NCI-H2227 (cell line): ENCODE measurements around the gene SNRPN.
"Not testable (repeated sequence)": the region's sequence is repeated elsewhere in the genome, so short reads cannot be mapped to it uniquely, and the experiment has no call there.

Experiments
- DNase-seq: peaks from one replicate; lab custom pipeline; 2025; ENCODE audit not compliant: unreplicated experiment; lab: John Stamatoyannopoulos, UW

The SNRPN gene

DNA sequence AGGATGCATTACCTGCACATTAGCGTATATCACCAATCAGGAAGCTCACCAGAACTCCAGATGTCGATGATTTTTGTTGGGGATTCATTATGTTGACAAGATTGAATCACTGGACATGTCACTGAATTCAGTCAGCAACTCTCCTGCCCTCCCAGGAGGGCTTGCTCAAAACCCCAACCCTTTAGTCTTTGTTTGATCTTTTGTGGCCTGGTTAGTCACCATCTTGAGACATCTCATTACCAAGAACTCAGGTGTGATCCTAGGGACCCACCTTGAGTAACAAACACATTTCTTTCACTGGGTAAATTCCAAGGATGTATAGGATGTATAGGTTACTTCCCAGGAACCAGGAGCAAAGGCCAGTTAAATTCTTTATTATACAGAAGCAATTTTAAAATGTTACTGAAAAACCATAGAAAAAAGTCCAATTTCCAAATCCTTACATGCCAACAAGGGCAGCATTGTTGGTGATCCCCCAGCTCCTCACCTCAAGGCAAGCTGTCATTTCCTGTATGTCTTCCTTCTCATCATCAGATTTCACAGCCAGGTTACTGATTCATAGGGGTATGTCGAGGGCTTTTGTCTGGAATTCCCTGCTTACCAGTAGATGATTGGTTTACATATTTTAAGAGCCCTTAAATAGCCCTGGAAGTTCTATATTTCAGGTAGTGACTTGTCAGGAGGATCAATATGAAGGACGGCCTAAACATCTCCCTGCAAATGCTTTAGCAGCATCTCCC is 11.7 kb downstream of the SNRPN start:
- DNase-seq, result no peak

GRCh38 chr15:24971052-24971451 is 16.3 kb downstream of the SNRPN start:
- DNase-seq, result no peak

DNA sequence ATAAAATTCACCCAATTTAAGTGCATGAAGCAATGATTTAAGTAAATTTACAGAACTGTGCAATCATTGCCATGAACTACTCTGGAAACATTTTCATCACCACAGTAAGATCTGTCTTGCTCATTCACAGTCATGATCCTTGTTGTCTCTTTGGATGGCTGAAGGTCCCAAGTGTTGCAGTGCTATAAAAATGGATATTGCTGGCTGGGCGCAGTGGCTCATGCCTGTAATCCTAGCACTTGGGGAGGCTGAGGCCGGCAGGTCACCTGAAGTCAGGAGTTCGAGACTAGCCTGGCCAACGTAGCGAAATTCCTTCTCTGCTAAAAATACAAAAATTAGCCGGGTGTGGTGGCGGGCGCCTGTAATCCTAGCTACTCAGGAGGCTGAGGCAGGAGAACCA is 17.0 kb downstream of the SNRPN start:
- no peak for DNase-seq

DNA sequence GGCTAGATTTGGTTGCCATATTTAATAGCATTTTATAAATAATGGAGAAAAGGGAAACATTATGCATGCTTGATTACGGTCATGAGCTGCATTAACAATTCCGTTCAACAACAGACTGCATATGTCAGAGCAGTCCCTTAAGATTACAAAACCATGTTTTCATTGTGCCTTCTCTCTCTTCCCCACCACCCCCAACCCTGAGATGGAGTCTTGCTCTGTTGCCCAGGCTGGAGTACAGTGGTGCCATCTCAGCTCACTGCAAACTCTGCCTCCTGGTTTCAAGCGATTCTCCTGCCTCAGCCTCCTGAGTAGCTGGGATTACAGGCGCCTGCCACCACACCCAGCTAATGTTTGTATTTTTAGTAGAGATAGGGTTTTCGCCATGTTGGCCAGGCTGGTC is 17.9 kb downstream of the SNRPN start:
- DNase-seq, result not testable (repeated sequence)

DNA sequence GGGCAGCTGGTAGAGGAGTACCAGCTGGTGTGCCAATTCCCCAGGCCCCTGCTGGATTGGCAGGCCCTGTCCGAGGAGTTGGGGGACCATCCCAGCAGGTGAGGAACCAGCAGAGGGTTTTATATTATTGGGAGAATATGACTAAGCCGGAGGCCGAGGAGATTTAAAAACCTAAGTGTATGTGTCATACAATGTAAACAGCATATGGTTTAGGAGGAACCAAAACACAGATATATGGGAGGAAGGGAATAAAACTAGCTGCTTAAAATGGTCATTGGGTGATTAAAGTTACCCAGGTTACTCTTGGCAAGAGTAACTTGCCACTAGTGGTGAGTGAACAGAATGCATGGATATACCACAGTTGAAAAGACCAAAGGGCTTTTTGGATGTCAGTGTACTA is 22.1 kb downstream of the SNRPN start:
- DNase-seq, result no peak

GRCh38 chr15:24977686-24978085 is 22.9 kb downstream of the SNRPN start:
- DNase-seq, result no peak

- DNase-seq, result no peak
Measured at GRCh38 chr15:24985224-24985623, 30.4 kb downstream of the SNRPN start.

DNA sequence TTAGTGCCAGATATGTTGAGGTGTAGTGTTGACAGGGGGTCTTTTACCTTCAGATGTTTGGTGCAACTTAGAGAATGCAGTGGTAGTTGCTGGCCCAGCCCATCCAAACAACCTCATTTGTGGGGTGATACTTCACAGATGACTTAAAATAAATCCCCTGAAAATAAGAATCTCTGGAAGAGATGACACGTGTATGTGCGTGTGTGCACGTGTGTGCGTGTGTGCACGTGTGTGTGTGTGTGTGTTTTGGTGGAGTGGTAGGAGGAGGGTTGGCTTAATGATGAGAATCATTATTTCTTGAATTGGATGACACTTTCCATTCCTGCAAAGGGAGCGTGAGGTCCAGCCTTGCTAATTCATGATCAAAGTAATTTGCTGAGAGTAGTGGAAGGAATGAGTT is 31.9 kb downstream of the SNRPN start:
- no peak for DNase-seq

GRCh38 chr15:25019434-25019833 is 64.6 kb downstream of the SNRPN start:
- no peak for DNase-seq

GRCh38 chr15:25022233-25022632 is 67.4 kb downstream of the SNRPN start:
- no peak for DNase-seq
